GM19324 (cell line): ENCODE measurements around the gene TRAT1.
"Not testable (repeated sequence)": the region's sequence is repeated elsewhere in the genome, so short reads cannot be mapped to it uniquely, and the experiment has no call there.

Experiments used
- ATAC-seq: cut with Tn5 transposase; IDR thresholded peaks from one replicate; pipeline ENCODE4 v1.9.1; 2021; ENCODE audit warnings: mild to moderate bottlenecking, moderate library complexity; ENCODE audit not compliant: unreplicated experiment, low FRiP score

TRAT1 gene

GRCh38 chr3:108822123-108822897, at the start of gene TRAT1:
TRAT1 (plus strand) TSS chr3:108822786; CDS start chr3:108822928, 142 bp downstream.
- ATAC-seq = no peak

DNA sequence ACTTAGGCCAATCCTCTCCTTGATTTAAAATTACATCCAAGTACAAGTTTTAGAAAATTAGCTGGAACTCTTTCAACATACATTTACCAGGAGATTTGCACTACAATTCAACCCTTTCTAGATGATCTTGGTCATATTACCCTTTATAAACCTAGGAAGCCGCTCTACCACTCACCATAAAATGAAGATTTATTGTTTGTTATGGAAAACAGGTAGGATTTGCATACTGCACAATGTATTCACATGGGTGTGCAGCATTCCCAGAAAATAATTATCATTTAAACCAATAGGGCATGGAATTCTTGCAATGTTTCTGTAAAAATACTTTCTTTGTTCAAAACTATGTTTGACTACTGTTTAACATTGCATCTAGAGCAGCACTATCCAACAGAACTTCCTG, 46.9 kb upstream of the TRAT1 start:
- no peak for ATAC-seq

GRCh38 chr3:108779496-108779895, 43.1 kb upstream of the TRAT1 start:
- ATAC-seq = no peak

DNA sequence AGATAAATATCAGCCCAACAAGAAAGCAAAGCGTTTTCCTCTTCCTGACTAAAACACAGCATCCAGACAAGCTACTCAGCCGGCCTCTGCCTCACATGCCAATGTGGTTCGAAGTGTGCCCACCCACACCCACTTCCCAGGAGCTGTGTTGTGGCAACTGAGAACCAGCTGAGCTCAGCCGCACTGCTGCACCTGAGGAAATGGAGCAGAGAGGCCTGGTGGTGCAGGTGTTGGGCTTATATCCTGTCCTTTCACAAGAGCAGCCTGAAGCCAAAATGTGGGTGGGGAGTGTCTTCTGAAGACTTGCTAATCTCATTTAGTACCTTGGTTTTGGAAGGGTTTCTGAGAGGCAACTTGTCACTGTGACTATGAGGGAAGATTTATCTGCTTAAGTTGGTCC, 42.4 kb upstream of the TRAT1 start:
- ATAC-seq = no peak

DNA sequence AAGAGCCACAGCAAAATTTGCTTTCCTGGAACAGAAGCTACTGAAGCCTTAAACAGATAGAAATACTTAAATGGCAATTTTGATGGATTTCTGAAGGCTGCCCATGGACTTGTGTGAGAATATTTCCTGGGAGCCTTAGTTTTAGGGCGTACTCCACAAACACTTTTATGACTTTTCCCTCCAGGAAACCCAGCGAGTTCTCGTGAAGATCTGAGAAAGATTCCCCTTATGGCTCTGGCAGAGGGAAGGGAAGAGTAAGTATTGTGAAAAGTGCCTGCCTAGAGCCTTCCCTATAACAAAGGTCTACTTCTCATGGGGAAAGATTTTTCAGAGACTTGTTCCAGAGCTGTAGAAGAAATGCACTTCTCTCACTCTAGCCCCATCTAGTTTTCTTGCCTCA, 31.1 kb upstream of the TRAT1 start:
- ATAC-seq = no peak

DNA sequence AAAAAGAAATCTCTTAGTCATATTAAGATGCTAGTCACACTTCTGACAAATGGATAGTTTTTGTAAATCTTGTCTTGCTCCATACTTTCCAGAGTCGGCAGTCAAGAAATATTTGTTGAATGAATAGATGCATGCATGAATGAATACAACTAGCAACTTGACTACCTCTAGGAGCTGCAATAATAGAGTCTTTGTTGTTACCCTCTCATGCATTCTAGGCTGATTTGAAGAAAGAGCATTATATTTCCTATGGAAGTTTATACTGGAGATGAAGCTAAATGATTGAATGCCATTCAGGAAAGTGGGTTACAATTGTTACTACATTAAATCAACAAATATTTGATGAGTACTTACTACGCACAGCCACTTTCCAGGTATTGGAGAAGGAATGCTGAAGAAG, 18.1 kb upstream of the TRAT1 start:
- ATAC-seq = no peak

- no peak for ATAC-seq
Observed at GRCh38 chr3:108804966-108805365, 17.6 kb upstream of the TRAT1 start.

DNA sequence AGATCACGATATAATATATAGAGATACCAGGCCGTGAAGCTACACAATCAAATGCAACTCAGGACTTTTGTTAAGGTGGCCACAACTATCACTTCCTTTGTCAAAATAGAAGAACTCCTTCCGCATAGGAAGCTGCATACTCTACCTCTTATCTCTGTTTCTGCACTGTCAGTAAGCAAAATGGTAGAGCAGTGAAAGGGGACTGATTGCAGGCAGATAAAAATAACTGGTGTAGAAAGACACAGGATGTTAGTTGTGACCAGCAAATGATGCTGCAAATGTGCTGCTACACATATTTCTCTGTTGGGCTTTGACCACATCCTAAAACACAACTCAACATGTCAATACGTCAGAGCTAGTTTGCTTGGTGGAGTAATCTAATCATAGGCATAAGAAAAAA, 16.3 kb upstream of the TRAT1 start:
- ATAC-seq = no peak

DNA sequence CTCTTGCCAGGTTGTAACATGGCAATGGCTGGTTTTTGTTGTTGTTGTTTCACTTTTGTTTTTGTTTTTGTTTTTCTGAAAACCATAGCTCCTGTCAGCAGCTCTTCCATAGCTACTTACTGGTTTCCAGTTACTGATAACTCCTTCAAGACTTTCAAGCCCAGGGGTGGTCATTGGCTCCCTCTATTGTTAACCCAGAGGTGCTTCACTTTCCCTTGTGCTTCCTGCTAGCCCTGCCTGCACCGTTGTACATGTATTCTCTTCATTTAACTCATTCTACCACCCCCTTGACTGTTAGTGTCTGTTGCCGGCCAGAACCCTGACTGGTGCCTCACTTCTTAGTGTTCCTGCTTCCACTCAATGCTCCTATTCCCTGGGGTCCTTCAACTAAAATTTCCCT, 4.2 kb upstream of the TRAT1 start:
- ATAC-seq = peak; percentile 82

GRCh38 chr3:108820586-108820985, 2.0 kb upstream of the TRAT1 start:
- no peak for ATAC-seq

DNA sequence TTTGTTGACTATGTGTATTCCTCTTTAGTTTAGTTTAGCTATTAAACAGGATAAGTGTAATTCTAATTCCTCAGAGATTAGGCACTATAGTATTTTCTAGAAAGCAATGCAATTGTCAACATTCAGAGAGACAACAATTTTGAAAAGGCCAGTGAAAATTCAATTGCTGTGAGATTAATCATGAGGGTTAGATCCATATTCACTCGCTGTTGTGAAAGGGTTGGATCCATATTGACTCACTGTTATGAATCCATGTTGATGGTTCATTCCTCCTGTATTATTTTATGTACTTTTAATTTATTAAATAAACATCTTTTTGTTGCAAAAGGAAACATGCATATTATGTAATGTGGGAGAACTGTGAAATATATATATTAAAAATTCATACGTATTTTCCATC, 641 bp downstream of the TRAT1 start:
- ATAC-seq = no peak

DNA sequence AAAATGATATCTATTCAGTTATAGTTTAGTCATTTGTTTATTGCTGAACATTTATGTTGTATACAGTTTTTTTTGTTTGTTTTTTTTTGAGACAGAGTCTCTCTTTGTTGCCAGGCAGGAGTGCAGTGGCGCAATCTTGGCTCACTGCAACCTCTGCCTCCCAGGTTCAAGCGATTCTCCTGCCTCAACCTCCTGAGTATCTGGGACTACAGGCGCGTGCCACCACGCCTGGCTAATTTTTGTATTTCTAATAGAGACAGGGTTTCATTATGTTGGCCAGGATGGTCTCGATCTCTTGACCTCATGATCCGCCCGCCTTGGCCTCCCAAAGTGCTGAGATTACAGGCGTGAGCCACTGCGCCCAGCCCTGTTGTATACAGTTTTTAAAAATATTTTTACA, 1.2 kb downstream of the TRAT1 start:
- not testable (repeated sequence) for ATAC-seq

- no peak for ATAC-seq
Observed at GRCh38 chr3:108826309-108827187, 4.0 kb downstream of the TRAT1 start.

DNA sequence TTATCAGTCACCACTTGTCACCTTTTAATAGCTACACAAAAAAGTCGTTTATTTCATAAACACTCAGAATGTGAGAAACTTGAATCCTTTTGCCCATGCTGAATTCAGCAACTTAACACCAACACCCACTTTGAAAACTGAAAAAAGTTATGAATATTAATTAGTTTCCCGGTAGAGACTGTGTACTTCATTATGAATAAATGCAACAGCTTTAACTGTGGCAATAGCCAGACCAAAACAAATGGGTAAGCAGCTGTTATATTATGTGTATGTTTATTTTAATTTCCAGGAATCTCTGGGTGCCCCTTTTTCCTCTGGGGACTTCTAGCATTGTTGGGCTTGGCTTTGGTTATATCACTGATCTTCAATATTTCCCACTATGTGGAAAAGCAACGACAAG, 7.8 kb downstream of the TRAT1 start:
- no peak for ATAC-seq

DNA sequence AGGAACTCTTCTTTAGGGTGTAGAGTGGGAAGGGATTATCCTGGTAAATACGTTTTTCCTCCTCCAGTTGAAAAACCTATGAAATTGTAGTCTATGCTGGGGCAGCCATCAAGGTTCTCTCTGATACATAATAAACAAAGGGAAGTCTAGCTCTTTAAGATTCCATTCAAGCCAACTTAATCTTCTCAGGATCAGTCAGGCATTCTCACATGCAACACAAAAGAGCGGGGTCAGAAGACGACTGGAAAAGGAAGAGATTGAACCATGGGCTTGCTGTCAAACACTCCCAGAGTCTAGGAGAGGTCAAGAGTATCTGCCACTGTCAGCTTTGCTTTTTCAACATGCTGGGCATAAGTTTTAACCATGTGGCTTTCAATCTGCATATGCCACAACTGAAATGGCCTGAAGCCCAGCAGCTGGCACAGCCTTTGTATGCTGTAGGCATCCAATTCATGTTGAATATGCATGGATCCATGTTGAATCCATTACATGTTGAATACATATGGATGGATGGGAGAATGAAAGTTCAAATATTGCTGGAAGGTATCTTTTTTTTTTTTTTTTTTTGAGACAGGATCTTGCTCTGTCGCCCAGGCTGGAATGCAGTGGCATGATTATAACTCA, 8.5 kb downstream of the TRAT1 start:
- ATAC-seq = no peak

DNA sequence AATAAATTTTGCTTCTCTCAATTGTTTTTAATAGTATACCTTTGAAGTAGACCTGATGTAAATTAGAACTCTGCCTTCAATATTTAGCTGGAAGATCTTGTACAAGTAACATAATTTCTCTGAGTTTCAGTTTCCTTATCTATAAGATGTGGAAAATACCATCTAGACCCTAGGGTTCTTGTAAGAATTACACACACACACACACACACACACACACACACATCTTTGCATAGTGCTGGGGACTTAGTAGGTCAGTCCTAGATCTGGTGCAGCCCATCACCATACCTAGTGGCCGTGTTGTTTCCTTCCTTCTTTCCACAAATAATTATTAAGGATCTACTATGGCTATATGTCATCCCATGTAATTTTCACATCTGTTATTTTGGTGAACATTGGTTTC, 11.0 kb downstream of the TRAT1 start:
- no peak for ATAC-seq

- ATAC-seq = no peak
Observed at GRCh38 chr3:108834551-108834950, 12.0 kb downstream of the TRAT1 start.

- no peak for ATAC-seq
Observed at GRCh38 chr3:108835101-108835500, 12.5 kb downstream of the TRAT1 start.

DNA sequence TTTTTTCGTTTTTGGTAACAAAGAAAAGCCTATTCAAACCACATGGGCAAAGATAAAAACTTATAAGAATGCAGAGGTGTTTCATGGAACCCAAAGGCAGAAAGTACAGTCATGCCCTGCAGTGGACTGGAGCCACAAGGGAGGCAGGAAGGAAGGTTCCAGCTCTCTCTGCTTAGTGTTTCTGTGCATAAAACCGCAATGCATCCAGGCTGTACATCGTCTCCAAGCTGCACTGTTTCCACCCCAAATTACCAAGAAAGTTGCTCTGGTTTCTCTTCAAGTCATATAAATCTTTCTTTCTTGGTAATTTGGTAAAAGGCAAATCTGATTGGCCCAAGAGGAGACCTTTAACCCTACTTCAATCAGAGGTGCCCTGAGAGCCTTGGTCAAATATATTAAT, 15.8 kb downstream of the TRAT1 start:
- ATAC-seq = no peak

DNA sequence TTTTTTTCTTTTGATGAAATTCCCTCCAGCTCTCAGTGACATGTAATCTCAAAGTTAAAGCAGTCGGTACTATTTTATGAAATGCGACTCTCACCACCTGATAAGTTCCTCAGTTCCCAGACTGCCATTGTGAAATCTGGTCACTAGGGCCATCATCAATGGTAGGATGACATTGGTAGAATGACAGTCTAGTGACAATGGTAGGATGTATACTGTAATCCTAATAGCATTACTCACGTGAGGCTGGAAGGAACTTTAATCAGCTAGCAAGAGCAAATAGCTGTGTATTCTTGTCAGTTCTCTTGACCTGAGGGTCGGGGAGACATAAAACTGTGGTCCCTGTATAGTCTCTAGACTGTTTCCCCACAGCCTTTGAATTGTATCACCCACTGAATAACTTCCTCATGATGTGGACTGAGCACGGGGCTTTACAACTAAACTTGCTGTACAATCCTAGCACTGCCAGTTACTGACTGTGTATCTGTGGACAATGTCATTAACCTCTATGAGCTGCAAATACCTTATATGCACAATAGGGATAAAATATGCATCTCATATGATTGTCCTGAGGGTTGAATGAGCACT, 23.2 kb downstream of the TRAT1 start:
- no peak for ATAC-seq

GRCh38 chr3:108847187-108847586, 24.6 kb downstream of the TRAT1 start:
- ATAC-seq = no peak
